MG63 (cell line): ENCODE measurements around the gene TRIM66. TPM values are rescaled to one million over a fixed set of nuclear protein-coding genes. Genes with fewer than 3 reads are reported as not detected.
"Not testable (repeated sequence)": the region's sequence is repeated elsewhere in the genome, so short reads cannot be mapped to it uniquely, and the experiment has no call there.

Experiments
- DNase-seq: peaks from one replicate; pipeline ENCODE4 v3.0.0-alpha.2; 2020
- H3K27me3 ChIP-seq: fragments of 250-450 bp; sonication (Bioruptor Pico); 2 replicates; pipeline ENCODE4 v1.5.1; 2020; ENCODE audit warnings: mild to moderate bottlenecking, moderate library complexity
- H3K36me3 ChIP-seq: fragments of 250-450 bp; sonication (Bioruptor Pico); 2 replicates; pipeline ENCODE4 v1.5.1; 2020; ENCODE audit warnings: mild to moderate bottlenecking, moderate library complexity
- H3K4me3 ChIP-seq: fragments of 250-450 bp; sonication (Bioruptor Pico); 2 replicates; pipeline ENCODE4 v1.5.1; 2020; ENCODE audit warnings: mild to moderate bottlenecking, moderate library complexity
- H3K9me3 ChIP-seq: fragments of 250-450 bp; sonication (Bioruptor Pico); 2 replicates; pipeline ENCODE4 v1.5.1; 2020; ENCODE audit warnings: mild to moderate bottlenecking, moderate library complexity
- total RNA-seq: library from RNA; depleted of rRNA; stranded (reverse); fragments of >200 nt; shearing (Covaris generic); gene quantifications from 2 replicates; pipeline ENCODE4 v1.2.3, GENCODE V29; 2014; ENCODE audit warnings: low replicate concordance

Gene TRIM66
- total RNA-seq, 1 experiment from 2014 or later, result 1.4 TPM

- Histone ChIP-seq H3K27me3 (no peaks in the 10 kb centered on the region), H3K4me3 (peak overlapping the region; percentile 97), H3K36me3 (peaks cover 65% of the 10 kb centered on the region), H3K9me3 (no peaks in the 10 kb centered on the region)
- DNase-seq, result no peak
Measured at GRCh38 chr11:8684600-8685290, 2.3 kb upstream of the TRIM66 start.

GRCh38 chr11:8683115-8683807 is 796 bp upstream of the TRIM66 start:
- peak overlapping the region; percentile 97 for H3K4me3 ChIP-seq
- no peaks in the 10 kb centered on the region for H3K9me3 ChIP-seq
- no peak for DNase-seq
- H3K27me3 ChIP-seq, result no peaks in the 10 kb centered on the region
- peaks cover 62% of the 10 kb centered on the region for H3K36me3 ChIP-seq

GRCh38 chr11:8681837-8682302 is 595 bp downstream of the TRIM66 start:
- DNase-seq, result no peak
- no peaks in the 10 kb centered on the region for H3K9me3 ChIP-seq

GRCh38 chr11:8679006-8679405 is 3.5 kb downstream of the TRIM66 start:
- no peak for DNase-seq
- H3K9me3 ChIP-seq, result no peaks in the 10 kb centered on the region
- no peaks in the 10 kb centered on the region for H3K27me3 ChIP-seq
- peaks cover 27% of the 10 kb centered on the region for H3K36me3 ChIP-seq
- no peak overlapping the region for H3K4me3 ChIP-seq

More at GRCh38 chr11:8681837-8682302, 595 bp downstream of the TRIM66 start:
- peak overlapping the region; percentile 97 for H3K4me3 ChIP-seq
- H3K27me3 ChIP-seq, result no peaks in the 10 kb centered on the region
- H3K36me3 ChIP-seq, result peaks cover 51% of the 10 kb centered on the region

- DNase-seq, result no peak
- no peak overlapping the region for H3K4me3 ChIP-seq
- H3K27me3 ChIP-seq, result no peaks in the 10 kb centered on the region
- H3K36me3 ChIP-seq, result peaks cover 18% of the 10 kb centered on the region
- H3K9me3 ChIP-seq, result no peaks in the 10 kb centered on the region
Measured at GRCh38 chr11:8676458-8676857, 6.0 kb downstream of the TRIM66 start.

GRCh38 chr11:8674859-8675258 is 7.6 kb downstream of the TRIM66 start:
- Histone ChIP-seq H3K27me3 (no peaks in the 10 kb centered on the region), H3K36me3 (peaks cover 14% of the 10 kb centered on the region), H3K9me3 (no peaks in the 10 kb centered on the region), H3K4me3 (no peak overlapping the region)
- no peak for DNase-seq

GRCh38 chr11:8672346-8672745 is 10.1 kb downstream of the TRIM66 start:
- no peak for DNase-seq
- Histone ChIP-seq H3K9me3 (no peaks in the 10 kb centered on the region), H3K4me3 (no peak overlapping the region), H3K27me3 (no peaks in the 10 kb centered on the region), H3K36me3 (peaks cover 27% of the 10 kb centered on the region)

- Histone ChIP-seq H3K4me3 (no peak overlapping the region), H3K27me3 (no peaks in the 10 kb centered on the region), H3K36me3 (peaks cover 26% of the 10 kb centered on the region), H3K9me3 (no peaks in the 10 kb centered on the region)
- peak; percentile 54 for DNase-seq
Measured at GRCh38 chr11:8671651-8672062, 10.8 kb downstream of the TRIM66 start.

GRCh38 chr11:8671193-8671612 is 11.3 kb downstream of the TRIM66 start:
- H3K9me3 ChIP-seq, result no peaks in the 10 kb centered on the region
- peaks cover 24% of the 10 kb centered on the region for H3K36me3 ChIP-seq
- H3K27me3 ChIP-seq, result no peaks in the 10 kb centered on the region
- H3K4me3 ChIP-seq, result no peak overlapping the region
- peak; percentile 88 for DNase-seq

- H3K27me3 ChIP-seq, H3K4me3 ChIP-seq, H3K9me3 ChIP-seq: not testable (repeated sequence)
- peaks cover 24% of the 10 kb centered on the region for H3K36me3 ChIP-seq
- peak; percentile 28 for DNase-seq
Measured at GRCh38 chr11:8670081-8670480, 12.4 kb downstream of the TRIM66 start.

- Histone ChIP-seq H3K27me3 (no peaks in the 10 kb centered on the region), H3K9me3 (no peaks in the 10 kb centered on the region), H3K4me3 (no peak overlapping the region), H3K36me3 (peaks cover 16% of the 10 kb centered on the region)
- DNase-seq, result no peak
Measured at GRCh38 chr11:8665222-8665621, 17.2 kb downstream of the TRIM66 start.

GRCh38 chr11:8661001-8661795 is 21.3 kb downstream of the TRIM66 start:
- H3K9me3 ChIP-seq, result no peaks in the 10 kb centered on the region
- no peak overlapping the region for H3K4me3 ChIP-seq
- no peaks in the 10 kb centered on the region for H3K27me3 ChIP-seq
- no peaks in the 10 kb centered on the region; the same call in 1 of the 2 replicates for H3K36me3 ChIP-seq
- DNase-seq, result no peak

- no peak overlapping the region for H3K4me3 ChIP-seq
- DNase-seq, result no peak
- no peaks in the 10 kb centered on the region for H3K27me3 ChIP-seq
Measured at GRCh38 chr11:8658321-8659057, 24.0 kb downstream of the TRIM66 start.

GRCh38 chr11:8656291-8656690 is 26.2 kb downstream of the TRIM66 start:
- Histone ChIP-seq H3K36me3 (peaks cover 8% of the 10 kb centered on the region), H3K9me3 (no peaks in the 10 kb centered on the region), H3K27me3 (no peaks in the 10 kb centered on the region), H3K4me3 (no peak overlapping the region)
- DNase-seq, result no peak

More at GRCh38 chr11:8658321-8659057, 24.0 kb downstream of the TRIM66 start:
- Histone ChIP-seq H3K9me3 (no peaks in the 10 kb centered on the region), H3K36me3 (peaks cover 6% of the 10 kb centered on the region)

- no peaks in the 10 kb centered on the region for H3K9me3 ChIP-seq
- H3K27me3 ChIP-seq, result no peaks in the 10 kb centered on the region
- DNase-seq, result no peak
- H3K4me3 ChIP-seq, result no peak overlapping the region
- H3K36me3 ChIP-seq, result peaks cover 8% of the 10 kb centered on the region
Measured at GRCh38 chr11:8654503-8654902, 28.0 kb downstream of the TRIM66 start.

GRCh38 chr11:8652140-8652539 is 30.3 kb downstream of the TRIM66 start:
- peak; percentile 77 for DNase-seq
- H3K9me3 ChIP-seq, result no peaks in the 10 kb centered on the region
- no peaks in the 10 kb centered on the region for H3K27me3 ChIP-seq
- H3K36me3 ChIP-seq, result peaks cover 20% of the 10 kb centered on the region
- no peak overlapping the region for H3K4me3 ChIP-seq
